Mesendoderm (in vitro differentiated cells): ENCODE data around the gene CLRN2.

Experiments
- DNase-seq: peaks from one replicate; pipeline ENCODE4 v3.0.0; 2013
- H2AK5ac ChIP-seq: 2 replicates; pipeline ENCODE4 v1.6.1; 2013; ENCODE audit warnings: low read length, inconsistent platforms
- H2BK120ac ChIP-seq: 2 replicates; pipeline ENCODE4 v1.6.1; 2013; ENCODE audit warnings: low read depth, mild to moderate bottlenecking, low read length, moderate library complexity, mixed read lengths
- H2BK15ac ChIP-seq: replicated peaks from 2 replicates; pipeline ENCODE4 v1.6.1; 2013; ENCODE audit warnings: low read depth, mild to moderate bottlenecking, moderate library complexity
- H2BK5ac ChIP-seq: 2 replicates; pipeline ENCODE4 v1.6.1; 2013; ENCODE audit warnings: low read length, inconsistent platforms
- H3K18ac ChIP-seq: 2 replicates; pipeline ENCODE4 v1.6.1; 2013; ENCODE audit warnings: mild to moderate bottlenecking, low read length, mixed read lengths
- H3K23ac ChIP-seq: one replicate; pipeline ENCODE4 v1.6.1; 2013; ENCODE audit warnings: low read length
- H3K27ac ChIP-seq: 2 replicates; pipeline ENCODE4 v1.5.1; 2013; ENCODE audit warnings: low read depth, mild to moderate bottlenecking, inconsistent platforms, low read length, moderate library complexity
- H3K27me3 ChIP-seq: 2 replicates; pipeline ENCODE4 v1.6.1; 2013; ENCODE audit warnings: low read length, control low read depth, mild to moderate bottlenecking, inconsistent platforms; ENCODE audit not compliant: insufficient read depth, poor library complexity
- H3K36me3 ChIP-seq: 2 replicates; pipeline ENCODE4 v1.6.1; 2013; ENCODE audit warnings: low read length, inconsistent platforms; ENCODE audit not compliant: control insufficient read depth, insufficient read depth
- H3K4ac ChIP-seq: one replicate; pipeline ENCODE4 v1.6.1; 2013; ENCODE audit warnings: low read depth, mild to moderate bottlenecking, low read length, moderate library complexity
- H3K4me1 ChIP-seq: 2 replicates; pipeline ENCODE4 v1.6.1; 2013; ENCODE audit warnings: low read depth, low read length, inconsistent platforms; ENCODE audit not compliant: control insufficient read depth
- H3K4me2 ChIP-seq: 2 replicates; pipeline ENCODE4 v1.6.1; 2013; ENCODE audit warnings: low read length
- H3K4me3 ChIP-seq: 2 replicates; pipeline ENCODE4 v1.5.1; 2013; ENCODE audit warnings: mild to moderate bottlenecking, low read length
- H3K56ac ChIP-seq: one replicate; pipeline ENCODE4 v1.6.1; 2013; ENCODE audit warnings: low read length
- H3K79me1 ChIP-seq: 2 replicates; pipeline ENCODE4 v1.6.1; 2013; ENCODE audit warnings: low read length, inconsistent platforms
- H3K79me2 ChIP-seq: 2 replicates; pipeline ENCODE4 v1.6.1; 2013; ENCODE audit warnings: mild to moderate bottlenecking, low read length; ENCODE audit not compliant: control insufficient read depth, insufficient read depth
- H3K9ac ChIP-seq: 2 replicates; pipeline ENCODE4 v1.6.1; 2013; ENCODE audit warnings: low read length, inconsistent platforms
- H4K5ac ChIP-seq: one replicate; pipeline ENCODE4 v1.6.1; 2013; ENCODE audit warnings: low read length
- H4K8ac ChIP-seq: one replicate; pipeline ENCODE4 v1.6.1; 2013; ENCODE audit warnings: low read depth, mild to moderate bottlenecking, control low read depth, low read length, moderate library complexity
- WGBS: extraction: QIAGEN DNeasy Blood & Tissue Kit; methylation state at CpG from one replicate; pipeline ENCODE4 v1.1.7; 2013; ENCODE audit warnings: low lambda C conversion rate, missing lambda C conversion rate; ENCODE audit not compliant: insufficient coverage; ENCODE audit errors: extremely low coverage; 5-methylcytosine and 5-hydroxymethylcytosine counted together

The CLRN2 gene

GRCh38 chr4:17515445-17516407 is 761 bp downstream of the CLRN2 start:
- DNase-seq: no peak
- WGBS: no CpG with 5 or more reads among the region's 14 CpGs
- Histone ChIP-seq H2BK120ac (no peak overlapping the region), H3K4me1 (peaks cover 2% of the 10 kb centered on the region), H3K4ac (no peak overlapping the region), H3K18ac (no peak overlapping the region), H2AK5ac (no peak overlapping the region), H3K4me3 (no peak overlapping the region), H3K4me2 (no peak overlapping the region), H3K56ac (no peak overlapping the region), H3K27me3 (no peaks in the 10 kb centered on the region), H2BK15ac (no peak overlapping the region), H3K27ac (no peak overlapping the region), H4K5ac (no peak overlapping the region), H2BK5ac (no peak overlapping the region), H3K9ac (no peak overlapping the region), H3K79me2 (no peaks in the 10 kb centered on the region), H4K8ac (no peak overlapping the region), H3K36me3 (no peaks in the 10 kb centered on the region), H3K79me1 (no peaks in the 10 kb centered on the region), H3K23ac (no peak overlapping the region)

DNA sequence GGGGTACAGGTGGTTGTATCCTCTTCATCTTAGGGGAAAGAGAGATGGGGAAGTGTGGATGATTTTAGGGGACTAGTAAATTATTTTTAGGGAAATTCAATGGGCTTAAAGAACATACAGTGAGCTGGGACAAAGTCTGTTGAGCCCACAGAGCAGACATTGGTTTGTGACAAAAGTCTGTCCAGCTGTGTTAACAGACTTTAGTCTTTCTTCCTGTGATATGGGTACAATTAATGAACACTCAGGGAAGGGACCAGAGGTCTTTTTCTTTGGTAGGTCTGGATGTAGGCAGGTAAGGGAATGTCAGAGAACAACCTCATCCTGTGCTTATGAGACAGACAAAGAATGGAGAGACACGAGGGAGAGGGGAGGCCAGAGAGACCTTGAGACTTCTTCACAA is 2.0 kb downstream of the CLRN2 start:
- DNase-seq: no peak
- Histone ChIP-seq H2AK5ac (no peak overlapping the region), H3K36me3 (no peaks in the 10 kb centered on the region), H3K4me2 (no peak overlapping the region), H3K18ac (no peak overlapping the region), H3K27me3 (no peaks in the 10 kb centered on the region), H3K79me2 (no peaks in the 10 kb centered on the region), H3K56ac (no peak overlapping the region), H2BK120ac (no peak overlapping the region), H4K8ac (no peak overlapping the region), H3K4me1 (peaks cover 2% of the 10 kb centered on the region), H2BK5ac (no peak overlapping the region), H3K79me1 (no peaks in the 10 kb centered on the region), H3K4ac (no peak overlapping the region), H3K9ac (no peak overlapping the region), H3K23ac (no peak overlapping the region), H2BK15ac (no peak overlapping the region), H3K4me3 (no peak overlapping the region), H4K5ac (no peak overlapping the region), H3K27ac (no peak overlapping the region)
- WGBS: no CpG with 5 or more reads among the region's 1 CpG

GRCh38 chr4:17517664-17518063 is 2.7 kb downstream of the CLRN2 start:
- no peak overlapping the region for H4K8ac ChIP-seq
- no peaks in the 10 kb centered on the region for H3K27me3 ChIP-seq
- H3K4me1 ChIP-seq: no peaks in the 10 kb centered on the region
- H3K4ac ChIP-seq: no peak overlapping the region
- no peak overlapping the region for H3K4me2 ChIP-seq
- H3K27ac ChIP-seq: no peak overlapping the region
- no peak overlapping the region for H2BK5ac ChIP-seq
- WGBS: no CpG with 5 or more reads among the region's 5 CpGs
- no peak overlapping the region for H3K56ac ChIP-seq
- H3K9ac ChIP-seq: no peak overlapping the region
- H3K4me3 ChIP-seq: no peak overlapping the region
- no peak overlapping the region for H2BK120ac ChIP-seq
- H3K36me3 ChIP-seq: no peaks in the 10 kb centered on the region
- H2AK5ac ChIP-seq: no peak overlapping the region
- no peaks in the 10 kb centered on the region for H3K79me2 ChIP-seq
- no peak overlapping the region for H3K23ac ChIP-seq
- no peak overlapping the region for H3K18ac ChIP-seq
- H2BK15ac ChIP-seq: no peak overlapping the region
- no peaks in the 10 kb centered on the region for H3K79me1 ChIP-seq
- DNase-seq: peak; percentile 45
- H4K5ac ChIP-seq: no peak overlapping the region

GRCh38 chr4:17521595-17521994 is 6.6 kb downstream of the CLRN2 start:
- Histone ChIP-seq H3K79me1 (no peaks in the 10 kb centered on the region), H2BK15ac (no peak overlapping the region), H4K8ac (no peak overlapping the region), H3K23ac (no peak overlapping the region), H3K27ac (no peak overlapping the region), H3K56ac (no peak overlapping the region), H2BK120ac (no peak overlapping the region), H2AK5ac (no peak overlapping the region), H3K4me1 (no peaks in the 10 kb centered on the region), H3K36me3 (no peaks in the 10 kb centered on the region), H3K4ac (no peak overlapping the region), H2BK5ac (no peak overlapping the region), H3K27me3 (no peaks in the 10 kb centered on the region), H3K79me2 (no peaks in the 10 kb centered on the region), H3K9ac (no peak overlapping the region), H3K4me3 (no peak overlapping the region), H3K4me2 (no peak overlapping the region), H4K5ac (no peak overlapping the region), H3K18ac (no peak overlapping the region)
- WGBS: no CpG with 5 or more reads among the region's 5 CpGs
- no peak for DNase-seq

DNA sequence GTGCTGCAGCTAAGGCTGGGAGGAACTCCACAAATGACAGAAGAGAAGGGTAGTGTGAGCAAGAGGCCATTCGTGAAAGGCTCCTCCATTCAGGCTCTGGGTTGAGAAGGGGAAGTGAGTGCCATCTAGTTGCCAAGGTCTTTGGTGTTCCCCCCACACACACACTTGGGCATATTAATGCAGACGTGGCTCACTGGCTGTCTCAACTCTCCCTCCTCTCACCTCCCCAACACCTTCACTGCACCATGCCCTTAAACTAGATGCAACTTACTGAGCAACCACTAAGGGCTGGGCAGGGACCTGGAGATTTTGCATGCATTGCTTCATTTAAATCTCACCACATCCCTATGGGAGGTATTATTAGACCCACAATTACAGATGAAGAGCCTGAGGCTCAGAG is 8.7 kb downstream of the CLRN2 start:
- H3K4ac ChIP-seq: no peak overlapping the region
- H2BK5ac ChIP-seq: no peak overlapping the region
- no peaks in the 10 kb centered on the region for H3K4me1 ChIP-seq
- no peak overlapping the region for H3K23ac ChIP-seq
- no peak overlapping the region for H2AK5ac ChIP-seq
- H3K4me3 ChIP-seq: no peak overlapping the region
- H3K27ac ChIP-seq: no peak overlapping the region
- H3K56ac ChIP-seq: no peak overlapping the region
- H2BK120ac ChIP-seq: no peak overlapping the region
- no peak overlapping the region for H3K9ac ChIP-seq
- no peak for DNase-seq
- H3K36me3 ChIP-seq: no peaks in the 10 kb centered on the region
- H2BK15ac ChIP-seq: no peak overlapping the region
- H3K27me3 ChIP-seq: no peaks in the 10 kb centered on the region
- no peaks in the 10 kb centered on the region for H3K79me1 ChIP-seq
- WGBS: no CpG with 5 or more reads among the region's 2 CpGs
- H3K18ac ChIP-seq: no peak overlapping the region
- no peak overlapping the region for H3K4me2 ChIP-seq
- no peak overlapping the region for H4K8ac ChIP-seq
- no peaks in the 10 kb centered on the region for H3K79me2 ChIP-seq
- H4K5ac ChIP-seq: no peak overlapping the region
